ENCODE data around the gene SLC11A2.
A peak's percentile ranks its signal among the peaks of the same experiment; 100 is the strongest.
"Not testable (repeated sequence)": the region's sequence is repeated elsewhere in the genome, so short reads cannot be mapped to it uniquely, and the experiment has no call there.

The SLC11A2 gene

GRCh38 chr12:51025338-51025835 is 797 bp downstream of the SLC11A2 start:
- DNase-seq: no peak

DNA sequence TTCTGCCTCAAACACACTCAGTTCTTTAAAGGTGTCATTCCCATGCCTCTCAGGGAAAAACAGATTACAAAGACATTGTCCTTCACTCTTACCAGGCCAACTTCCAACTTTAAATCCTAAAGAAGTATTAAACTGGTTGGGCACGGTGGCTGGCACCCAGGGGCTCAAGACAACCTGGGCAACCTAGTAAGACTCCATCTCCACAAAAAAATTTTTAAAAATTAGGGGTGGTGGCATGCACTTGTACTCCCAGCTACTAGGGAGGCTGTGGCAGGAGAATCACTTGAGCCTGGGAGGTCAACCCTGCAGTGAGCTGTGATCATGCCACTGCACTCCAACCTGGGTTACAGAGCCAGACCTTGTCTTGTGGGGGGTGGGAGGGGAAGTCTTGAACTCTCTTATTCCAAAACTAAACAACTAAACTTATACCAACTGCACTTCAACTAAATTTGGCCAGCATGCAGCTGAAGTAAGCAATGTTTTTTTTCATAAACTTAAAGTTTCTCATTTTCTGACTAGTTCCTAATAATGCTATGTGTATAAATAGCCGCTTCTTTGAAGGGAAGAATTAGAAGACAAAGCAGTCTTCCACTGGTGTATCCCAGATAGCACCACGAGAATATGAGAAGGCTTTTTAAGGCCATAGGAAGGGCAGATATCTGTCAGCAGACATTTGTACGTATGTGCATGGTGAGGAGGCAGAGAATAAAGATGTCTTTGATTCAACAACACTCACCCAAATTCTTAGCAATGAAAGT is 2.4 kb downstream of the SLC11A2 start:
- DNase-seq: no peak

DNA sequence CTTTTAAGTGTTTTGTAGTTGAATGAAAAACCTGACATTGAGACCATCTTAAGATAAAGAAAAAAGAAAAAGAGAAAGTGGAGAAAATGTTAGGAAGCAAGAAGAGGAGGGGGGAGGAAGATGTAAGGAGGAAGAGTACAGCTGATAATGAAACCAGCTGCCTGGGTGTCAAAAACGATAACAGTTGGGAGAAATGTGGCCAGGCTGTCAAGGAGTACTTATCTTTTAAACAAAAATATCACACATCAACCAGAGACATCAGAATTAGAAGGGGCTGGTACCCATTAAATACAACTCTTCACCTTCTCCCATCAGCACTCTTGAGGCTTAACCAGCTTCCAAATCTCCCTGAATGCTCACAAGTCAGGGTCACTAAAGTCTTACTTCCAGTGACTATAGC is 4.5 kb downstream of the SLC11A2 start:
- no peak for DNase-seq

DNA sequence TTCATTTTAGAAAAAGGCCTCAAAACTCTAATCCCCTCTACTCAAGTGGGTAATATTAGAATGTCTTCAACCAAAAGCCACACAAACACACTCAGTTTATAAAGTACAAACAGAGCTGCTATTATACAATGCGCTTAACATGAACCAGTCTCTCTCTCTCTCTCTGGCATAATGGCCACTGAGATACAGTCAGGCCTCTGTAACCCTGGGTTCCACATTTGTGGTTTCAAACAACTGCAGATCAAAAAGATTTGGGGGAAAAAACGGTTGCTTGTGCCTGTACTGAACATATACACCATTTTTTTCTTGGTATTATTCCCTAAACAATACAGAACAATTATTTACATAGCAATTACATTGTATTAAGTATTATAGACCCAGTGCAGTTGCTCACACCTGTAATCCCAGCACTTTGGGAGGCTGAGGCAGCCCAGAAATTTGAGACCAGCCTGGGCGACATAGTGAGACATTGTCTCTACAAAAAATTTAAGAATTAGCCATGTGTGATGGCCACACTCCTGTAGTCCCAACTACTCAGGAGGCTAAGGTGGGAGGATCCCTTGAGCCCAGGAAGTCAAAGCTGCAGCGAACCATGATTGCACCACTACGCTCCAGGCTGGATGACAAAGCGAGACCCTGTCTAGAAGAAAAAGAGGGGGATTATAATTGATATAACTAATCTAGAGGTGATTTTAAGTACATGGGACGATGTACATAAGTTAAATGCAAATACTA is 5.6 kb downstream of the SLC11A2 start:
- no peak for DNase-seq

DNA sequence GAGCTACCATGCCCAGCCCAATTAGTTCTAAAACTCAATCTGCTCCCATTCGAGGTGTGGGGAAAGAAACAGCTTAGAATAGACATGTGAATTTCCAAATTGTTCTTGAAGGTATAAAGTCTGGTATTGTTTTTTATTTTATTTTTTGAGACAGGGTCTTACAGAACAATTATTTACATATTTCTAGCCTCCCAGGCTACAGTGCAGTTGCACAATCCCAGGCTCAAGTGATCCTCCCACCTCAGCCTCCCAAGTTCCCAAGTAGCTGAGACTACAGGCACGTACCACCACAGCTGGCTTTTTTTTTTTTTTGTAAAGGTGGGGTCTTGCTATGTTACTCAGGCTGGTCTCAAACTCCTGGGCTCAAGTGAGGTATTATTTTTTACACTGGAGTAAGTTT is 6.3 kb downstream of the SLC11A2 start:
- no peak for DNase-seq

- DNase-seq: no peak
Observed at GRCh38 chr12:51018956-51019355, 7.2 kb downstream of the SLC11A2 start.

GRCh38 chr12:51017452-51017851 is 8.7 kb downstream of the SLC11A2 start:
- no peak for DNase-seq

DNA sequence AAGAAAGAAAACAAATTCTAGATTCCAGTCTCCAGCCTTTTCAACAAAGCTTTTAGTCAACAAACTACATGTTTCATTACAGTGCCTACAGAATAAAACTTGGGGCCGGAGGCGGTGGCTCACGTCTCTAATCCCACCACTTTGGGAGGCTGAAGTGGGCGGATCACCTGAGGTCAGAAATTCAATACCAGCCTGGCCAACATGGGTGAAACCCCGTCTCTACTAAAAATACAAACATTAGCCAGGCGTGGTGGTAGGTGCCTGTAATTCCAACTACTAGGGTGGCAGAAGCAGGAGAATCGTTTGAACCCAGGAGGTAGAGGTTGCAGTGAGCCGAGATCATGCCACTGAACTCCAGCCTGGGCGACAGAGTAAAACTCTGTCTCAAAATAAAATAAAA is 11.7 kb downstream of the SLC11A2 start:
- not testable (repeated sequence) for DNase-seq

DNA sequence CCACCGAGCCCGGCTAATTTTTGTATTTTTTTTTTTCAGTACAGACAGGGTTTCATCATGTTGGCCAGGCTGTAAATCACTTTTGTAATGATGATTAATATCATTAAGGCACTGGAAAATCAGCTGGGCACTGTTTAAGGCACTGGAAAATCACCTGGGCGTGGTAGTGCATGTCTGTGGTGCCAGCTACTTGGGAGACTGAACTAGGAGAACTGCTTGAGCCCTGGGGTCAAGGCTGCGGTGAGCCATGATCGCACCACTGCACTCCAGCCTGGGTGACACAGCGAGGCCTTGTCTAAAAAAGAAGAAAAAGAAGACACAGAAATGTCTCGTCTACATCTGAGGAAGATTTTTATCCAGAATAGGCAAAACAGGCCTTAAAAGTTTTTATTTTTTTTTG is 12.7 kb downstream of the SLC11A2 start:
- DNase-seq: no peak

- DNase-seq: peak; percentile 67
Observed at GRCh38 chr12:51012570-51013236, 13.5 kb downstream of the SLC11A2 start.

GRCh38 chr12:51011955-51012354 is 14.2 kb downstream of the SLC11A2 start:
- peak; percentile 90 for DNase-seq

DNA sequence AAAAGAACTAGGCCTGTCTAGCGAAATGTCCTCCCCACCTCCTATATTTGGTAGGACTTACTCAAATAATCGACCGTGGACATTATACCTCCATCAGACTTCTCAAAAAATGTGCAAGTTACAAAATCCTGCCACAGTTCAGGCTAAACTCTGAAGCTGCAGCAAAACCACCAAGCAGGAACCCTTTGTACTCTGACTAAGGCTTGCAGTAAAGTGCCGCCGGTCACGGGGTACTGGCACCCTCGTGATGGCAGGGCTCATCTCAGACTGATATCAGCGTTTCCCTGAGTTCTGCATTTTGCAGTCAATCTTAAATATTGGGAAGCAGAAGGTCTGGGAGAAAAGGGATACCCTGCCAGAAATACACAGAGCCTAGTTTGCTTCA is 17.1 kb downstream of the SLC11A2 start:
- no peak for DNase-seq

DNA sequence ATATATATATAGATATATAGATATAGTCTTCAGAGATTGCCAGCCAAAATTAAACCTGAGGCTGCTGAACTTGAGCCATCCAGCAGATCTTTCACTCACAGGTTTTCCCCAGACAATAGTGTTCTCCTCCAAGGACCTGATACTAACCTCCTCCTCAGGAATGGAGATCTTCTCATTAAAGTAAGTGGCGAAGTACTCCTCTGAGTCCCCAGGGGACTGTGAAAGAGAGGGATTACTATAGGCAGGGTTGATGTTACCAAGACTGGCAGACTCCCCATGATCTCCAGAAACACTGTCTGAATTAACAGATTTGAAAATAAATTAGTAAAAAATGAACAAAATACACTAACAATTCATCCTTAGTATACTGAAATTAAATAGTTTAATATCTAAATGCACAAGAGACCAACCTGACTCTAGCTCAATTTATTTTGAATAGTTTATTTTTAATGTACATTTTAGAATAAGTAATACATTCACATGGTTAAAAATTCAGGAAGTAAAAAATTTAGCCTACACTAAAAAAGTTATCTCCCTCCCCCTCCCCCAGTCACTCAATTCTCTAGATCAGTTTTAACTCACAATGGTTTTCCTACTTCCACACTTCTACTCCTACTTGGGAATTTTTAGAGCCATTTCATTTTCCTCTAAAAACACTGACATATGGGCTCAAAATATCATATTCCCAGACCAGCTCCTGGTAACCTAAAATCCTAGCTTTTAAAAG is 17.7 kb downstream of the SLC11A2 start:
- peak; percentile 79 for DNase-seq

DNA sequence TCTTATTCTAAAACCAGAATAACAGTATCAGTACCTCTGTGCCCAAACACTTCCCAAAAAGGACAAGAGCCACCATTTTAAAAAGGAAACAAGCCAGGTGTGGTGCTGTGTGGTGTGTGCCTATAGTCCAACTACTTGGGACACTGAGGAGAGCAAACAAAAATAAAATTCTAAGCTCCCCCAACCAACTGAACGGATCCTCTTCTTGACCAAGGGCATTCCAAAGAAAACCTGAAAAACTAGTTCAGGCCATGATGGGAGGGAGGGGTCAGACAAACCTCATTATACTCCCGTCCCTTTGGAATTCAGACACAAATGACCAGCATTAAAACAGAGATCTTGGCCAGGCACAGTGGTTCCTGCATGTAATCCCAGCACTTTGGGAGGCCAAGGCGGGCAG is 20.5 kb downstream of the SLC11A2 start:
- no peak for DNase-seq

DNA sequence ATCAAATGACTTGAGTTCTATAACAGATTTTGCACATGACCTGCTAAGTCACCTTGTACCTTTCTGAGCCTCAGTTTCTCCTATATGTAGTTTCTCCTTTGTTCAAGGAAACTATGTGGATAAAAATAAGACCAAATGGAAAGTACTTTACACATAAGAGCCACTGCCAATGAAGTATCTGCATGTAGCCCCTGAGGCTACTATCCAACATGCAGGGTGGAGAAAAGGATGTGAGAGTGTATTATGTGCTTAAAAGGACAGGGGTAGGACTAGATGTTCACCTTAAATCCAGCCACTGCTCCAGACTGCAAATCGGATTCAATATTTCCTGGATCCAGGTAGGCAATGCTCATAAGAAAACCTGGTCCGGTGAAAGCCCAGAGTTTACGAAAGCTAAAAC is 21.2 kb downstream of the SLC11A2 start:
- DNase-seq: no peak

- no peak for DNase-seq
Observed at GRCh38 chr12:51004504-51004903, 21.7 kb downstream of the SLC11A2 start.

DNA sequence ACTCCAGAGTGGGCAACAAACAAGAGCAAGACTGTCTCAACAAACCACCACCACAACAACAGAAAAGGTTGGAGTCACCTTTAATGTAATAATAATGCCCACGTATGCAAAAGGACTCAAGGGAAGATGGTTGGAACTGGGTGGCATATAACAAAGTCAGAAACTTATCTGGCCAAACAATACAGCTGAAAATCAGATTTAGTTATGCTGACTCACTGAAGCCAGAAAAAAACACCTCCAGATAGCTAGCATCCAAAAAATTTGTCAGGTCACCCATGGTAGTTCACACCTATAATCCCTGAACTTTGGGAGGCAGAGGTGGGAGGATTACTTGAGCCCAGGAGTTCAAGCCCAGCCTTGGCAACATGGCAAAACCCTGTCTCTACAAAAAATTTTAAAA is 24.4 kb downstream of the SLC11A2 start:
- DNase-seq: no peak

- DNase-seq: no peak
Observed at GRCh38 chr12:51000245-51000644, 25.9 kb downstream of the SLC11A2 start.

DNA sequence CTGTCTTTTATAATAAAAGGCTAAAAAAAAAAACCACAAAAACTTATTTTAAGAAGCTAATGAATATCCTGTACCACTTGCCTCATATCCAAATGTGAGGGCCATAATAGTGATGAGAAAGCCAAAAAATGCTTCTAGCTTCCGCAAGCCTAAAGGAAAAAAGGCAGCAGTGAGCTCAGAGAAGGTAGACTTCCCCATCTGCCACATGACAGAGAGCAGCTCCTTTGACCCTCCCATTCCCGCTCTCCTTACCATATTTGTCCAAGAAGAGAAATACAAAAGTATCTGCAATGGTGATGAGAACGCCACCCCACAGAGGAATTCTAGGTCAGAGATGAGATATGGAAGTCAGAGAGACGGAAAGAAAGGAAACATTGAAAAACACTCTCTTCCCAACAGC is 27.1 kb downstream of the SLC11A2 start:
- DNase-seq: no peak

DNA sequence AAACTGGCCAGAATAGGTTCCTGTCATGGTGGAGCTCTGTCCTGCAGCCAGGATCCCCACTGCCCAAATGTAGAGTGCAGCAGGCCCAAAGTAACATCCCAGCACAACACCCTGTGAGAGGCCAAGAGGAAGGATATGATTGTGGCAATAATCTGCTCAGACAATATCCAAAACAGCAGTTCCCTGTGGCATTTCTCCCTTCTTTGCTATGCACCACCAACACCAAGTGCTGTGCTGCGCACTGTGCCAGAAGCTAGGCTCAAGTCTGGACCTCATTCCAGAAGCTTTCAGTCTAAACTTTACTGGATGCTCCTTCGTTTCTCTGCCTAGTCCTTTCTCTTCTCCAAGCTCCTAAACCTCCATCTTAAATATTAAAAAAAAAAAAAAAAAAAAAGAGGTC is 33.4 kb downstream of the SLC11A2 start:
- DNase-seq: no peak

GRCh38 chr12:50991291-50991690 is 34.9 kb downstream of the SLC11A2 start:
- no peak for DNase-seq

GRCh38 chr12:50990791-50991190 is 35.4 kb downstream of the SLC11A2 start:
- no peak for DNase-seq

DNA sequence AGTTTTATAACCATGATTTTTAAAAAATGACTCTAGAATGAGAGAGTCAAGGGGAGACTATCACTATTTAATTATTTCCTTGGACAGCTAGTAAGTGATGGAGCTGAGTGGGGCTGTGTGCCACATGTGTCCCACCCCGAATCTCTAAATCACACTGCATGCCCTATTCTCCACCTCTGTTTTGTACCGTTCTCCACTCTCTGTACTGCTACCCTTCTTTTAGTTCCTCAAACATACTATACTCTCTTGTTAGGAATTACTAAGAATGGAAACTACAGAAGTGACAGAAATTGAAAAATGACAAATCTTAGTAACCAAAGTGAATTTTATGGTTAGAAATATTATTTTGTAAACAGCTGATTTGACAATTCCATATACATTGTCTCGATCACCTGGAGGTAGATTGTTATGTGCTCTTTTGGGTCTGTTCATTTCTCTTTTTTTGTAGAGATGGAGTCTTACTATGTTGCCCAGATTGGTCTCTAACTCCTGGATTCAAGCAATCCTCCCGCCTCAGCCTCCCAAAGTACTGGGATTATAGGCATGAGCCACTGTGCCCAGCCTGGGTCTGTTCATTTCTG is 35.9 kb downstream of the SLC11A2 start:
- DNase-seq: no peak
